ENCODE results near the gene CADM4.

- no peak for TF ChIP-seq CTCF (IDR thresholded peaks at IDR 0.05 in 2 of 3, conservative IDR thresholded peaks at IDR 0.05 in 1 of 3; ENCODE audit: control insufficient read depth in 2 of 3, extremely low read depth in 1 of 3, insufficient read depth in 1 of 3, low read depth in 3 of 3, low read length in 3 of 3)
- TF ChIP-seq CEBPB (IDR thresholded peaks at IDR 0.05; ENCODE audit: borderline replicate concordance in 1 of 2, low read depth in 2 of 2, low read length in 2 of 2): no peak
- no peak for TF ChIP-seq SREBF2 (IDR thresholded peaks at IDR 0.05; ENCODE audit: low read length)
- TF ChIP-seq REST (IDR thresholded peaks at IDR 0.05; ENCODE audit: low read depth, low read length): no peak
Observed at GRCh38 chr19:43586346-43586745, 53.3 kb downstream of the CADM4 start.
